ENCODE data around the gene GCM1.

The GCM1 gene

DNA sequence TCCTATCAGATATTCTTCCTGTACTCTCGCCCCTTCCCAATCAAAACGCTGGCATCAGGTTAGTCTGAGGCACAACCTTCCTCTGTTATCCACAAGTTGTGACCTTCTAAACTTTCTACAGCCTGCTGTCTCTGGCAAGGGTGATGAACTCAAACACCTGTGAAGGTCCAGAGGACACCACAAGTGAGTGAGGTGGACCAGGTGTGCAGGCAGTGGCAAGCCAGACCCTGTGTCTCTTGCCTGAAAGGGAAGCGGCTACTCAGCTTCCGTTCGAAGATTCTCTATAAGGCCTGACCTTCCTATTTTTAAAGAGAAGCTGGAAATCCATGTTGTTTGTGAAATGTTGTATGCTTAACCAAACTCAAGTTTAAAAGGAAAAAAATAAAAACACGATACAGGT is 36.8 kb downstream of the GCM1 start:
- Histone ChIP-seq H3K4me3 (ENCODE audit: low read depth, low read length) (no peak overlapping the region), H3K27ac (ENCODE audit: extremely low read depth, low read depth, low read length) (no peak overlapping the region), H3K9me3 (ENCODE audit: control insufficient read depth, insufficient read depth, low read depth, low read length) (no peaks in the 10 kb centered on the region), H3K36me3 (ENCODE audit: control insufficient read depth in 2 of 2, insufficient read depth in 1 of 2, low read length in 2 of 2) (no peaks in the 10 kb centered on the region), H3K4me1 (ENCODE audit: control insufficient read depth, insufficient read depth, low read length) (peaks cover 3% of the 10 kb centered on the region)
- TF ChIP-seq ZNF223 (tag by site-specific recombination; IDR thresholded peaks at IDR 0.05) (no peak), GLIS1 (tag by site-specific recombination; IDR thresholded peaks at IDR 0.05) (no peak), ZSCAN16 (tag by site-specific recombination; IDR thresholded peaks at IDR 0.05) (no peak), ZNF621 (tag by site-specific recombination; IDR thresholded peaks at IDR 0.05) (no peak), ZNF354C (tag by site-specific recombination; IDR thresholded peaks at IDR 0.05; ENCODE audit: borderline replicate concordance, low read depth) (no peak), ZNF692 (tag by site-specific recombination; IDR thresholded peaks at IDR 0.05) (no peak), ZNF521 (tag by site-specific recombination; IDR thresholded peaks at IDR 0.05) (no peak), ZBTB8A (tag by site-specific recombination; IDR thresholded peaks at IDR 0.05) (no peak), SCRT1 (tag by site-specific recombination; IDR thresholded peaks at IDR 0.05; ENCODE audit: borderline replicate concordance) (no peak), ZNF10 (tag by site-specific recombination; IDR thresholded peaks at IDR 0.05) (no peak), ZNF843 (tag by site-specific recombination; IDR thresholded peaks at IDR 0.05) (no peak), ZNF26 (tag by site-specific recombination; IDR thresholded peaks at IDR 0.05) (no peak), OVOL3 (tag by site-specific recombination; IDR thresholded peaks at IDR 0.05) (no peak), TRIM28 (IDR thresholded peaks at IDR 0.05; ENCODE audit: borderline replicate concordance, low read length) (no peak), REST (tag by site-specific recombination; IDR thresholded peaks at IDR 0.05) (no peak), ZNF404 (tag by site-specific recombination; IDR thresholded peaks at IDR 0.05) (no peak), ZFP69B (tag by site-specific recombination; IDR thresholded peaks at IDR 0.05) (no peak)
- TF ChIP-seq, protein P1, sequence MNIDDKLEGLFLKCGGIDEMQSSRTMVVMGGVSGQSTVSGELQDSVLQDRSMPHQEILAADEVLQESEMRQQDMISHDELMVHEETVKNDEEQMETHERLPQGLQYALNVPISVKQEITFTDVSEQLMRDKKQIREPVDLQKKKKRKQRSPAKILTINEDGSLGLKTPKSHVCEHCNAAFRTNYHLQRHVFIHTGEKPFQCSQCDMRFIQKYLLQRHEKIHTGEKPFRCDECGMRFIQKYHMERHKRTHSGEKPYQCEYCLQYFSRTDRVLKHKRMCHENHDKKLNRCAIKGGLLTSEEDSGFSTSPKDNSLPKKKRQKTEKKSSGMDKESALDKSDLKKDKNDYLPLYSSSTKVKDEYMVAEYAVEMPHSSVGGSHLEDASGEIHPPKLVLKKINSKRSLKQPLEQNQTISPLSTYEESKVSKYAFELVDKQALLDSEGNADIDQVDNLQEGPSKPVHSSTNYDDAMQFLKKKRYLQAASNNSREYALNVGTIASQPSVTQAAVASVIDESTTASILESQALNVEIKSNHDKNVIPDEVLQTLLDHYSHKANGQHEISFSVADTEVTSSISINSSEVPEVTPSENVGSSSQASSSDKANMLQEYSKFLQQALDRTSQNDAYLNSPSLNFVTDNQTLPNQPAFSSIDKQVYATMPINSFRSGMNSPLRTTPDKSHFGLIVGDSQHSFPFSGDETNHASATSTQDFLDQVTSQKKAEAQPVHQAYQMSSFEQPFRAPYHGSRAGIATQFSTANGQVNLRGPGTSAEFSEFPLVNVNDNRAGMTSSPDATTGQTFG (tag by site-specific recombination; IDR thresholded peaks at IDR 0.05; ENCODE audit: borderline replicate concordance): no peak
- TF ChIP-seq, protein P2, sequence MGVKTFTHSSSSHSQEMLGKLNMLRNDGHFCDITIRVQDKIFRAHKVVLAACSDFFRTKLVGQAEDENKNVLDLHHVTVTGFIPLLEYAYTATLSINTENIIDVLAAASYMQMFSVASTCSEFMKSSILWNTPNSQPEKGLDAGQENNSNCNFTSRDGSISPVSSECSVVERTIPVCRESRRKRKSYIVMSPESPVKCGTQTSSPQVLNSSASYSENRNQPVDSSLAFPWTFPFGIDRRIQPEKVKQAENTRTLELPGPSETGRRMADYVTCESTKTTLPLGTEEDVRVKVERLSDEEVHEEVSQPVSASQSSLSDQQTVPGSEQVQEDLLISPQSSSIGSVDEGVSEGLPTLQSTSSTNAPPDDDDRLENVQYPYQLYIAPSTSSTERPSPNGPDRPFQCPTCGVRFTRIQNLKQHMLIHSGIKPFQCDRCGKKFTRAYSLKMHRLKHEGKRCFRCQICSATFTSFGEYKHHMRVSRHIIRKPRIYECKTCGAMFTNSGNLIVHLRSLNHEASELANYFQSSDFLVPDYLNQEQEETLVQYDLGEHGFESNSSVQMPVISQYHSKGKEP (tag by site-specific recombination; IDR thresholded peaks at IDR 0.05): no peak
- TF ChIP-seq, protein P3, sequence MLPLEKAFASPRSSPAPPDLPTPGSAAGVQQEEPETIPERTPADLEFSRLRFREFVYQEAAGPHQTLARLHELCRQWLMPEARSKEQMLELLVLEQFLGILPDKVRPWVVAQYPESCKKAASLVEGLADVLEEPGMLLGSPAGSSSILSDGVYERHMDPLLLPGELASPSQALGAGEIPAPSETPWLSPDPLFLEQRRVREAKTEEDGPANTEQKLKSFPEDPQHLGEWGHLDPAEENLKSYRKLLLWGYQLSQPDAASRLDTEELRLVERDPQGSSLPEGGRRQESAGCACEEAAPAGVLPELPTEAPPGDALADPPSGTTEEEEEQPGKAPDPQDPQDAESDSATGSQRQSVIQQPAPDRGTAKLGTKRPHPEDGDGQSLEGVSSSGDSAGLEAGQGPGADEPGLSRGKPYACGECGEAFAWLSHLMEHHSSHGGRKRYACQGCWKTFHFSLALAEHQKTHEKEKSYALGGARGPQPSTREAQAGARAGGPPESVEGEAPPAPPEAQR (tag by site-specific recombination; IDR thresholded peaks at IDR 0.05): no peak
- POLR2A ChIA-PET: no interaction called here
- CTCF ChIA-PET: interaction anchor here (0.5 to 1.3 kb wide), 6 partner anchors 7 to 845 kb away, joined by 3 to 5 read pairs (median 3); no protein-coding TSS in a partner anchor

Measured in HEK293 (cell line).